HG02642 (cell line): ENCODE data around the gene SRM.
"Not testable (repeated sequence)": the region's sequence is repeated elsewhere in the genome, so short reads cannot be mapped to it uniquely, and the experiment has no call there.

Experiments used
- ATAC-seq: cut with Tn5 transposase; IDR thresholded peaks from one replicate; pipeline ENCODE4 v1.9.1; 2021; ENCODE audit warnings: mild to moderate bottlenecking; ENCODE audit not compliant: unreplicated experiment, poor library complexity

The SRM gene

GRCh38 chr1:11059968-11060830 lies at the start of gene SRM:
Gene SRM (minus strand): TSS chr1:11060018. CDS start chr1:11059943, 75 bp downstream.
- peak; percentile 90 for ATAC-seq

- no peak for ATAC-seq
Measured at GRCh38 chr1:11109047-11109760, 49.4 kb upstream of the SRM start.

- no peak for ATAC-seq
Measured at GRCh38 chr1:11107599-11107998, 47.8 kb upstream of the SRM start.

GRCh38 chr1:11105586-11105985 lies 45.8 kb upstream of the SRM start:
- ATAC-seq = no peak

GRCh38 chr1:11101347-11101746 lies 41.5 kb upstream of the SRM start:
- ATAC-seq = no peak

- ATAC-seq = not testable (repeated sequence)
Measured at GRCh38 chr1:11100806-11101205, 41.0 kb upstream of the SRM start.

GRCh38 chr1:11100149-11100493 lies 40.3 kb upstream of the SRM start:
- no peak for ATAC-seq

- peak; percentile 95 for ATAC-seq
Measured at GRCh38 chr1:11099310-11100148, 39.7 kb upstream of the SRM start, which contains the start of gene EXOSC10. Gene EXOSC10 (minus strand): TSS chr1:11099869. CDS start chr1:11099831, 38 bp downstream.

GRCh38 chr1:11098931-11099309 lies 39.1 kb upstream of the SRM start:
- ATAC-seq = no peak

GRCh38 chr1:11083784-11084183 lies 24.0 kb upstream of the SRM start:
- not testable (repeated sequence) for ATAC-seq

- no peak for ATAC-seq
Measured at GRCh38 chr1:11080931-11081330, 21.1 kb upstream of the SRM start.

- no peak for ATAC-seq
Measured at GRCh38 chr1:11078631-11079030, 18.8 kb upstream of the SRM start.

GRCh38 chr1:11073398-11073797 lies 13.6 kb upstream of the SRM start:
- ATAC-seq = not testable (repeated sequence)

- no peak for ATAC-seq
Measured at GRCh38 chr1:11072216-11072917, 12.5 kb upstream of the SRM start.

- no peak for ATAC-seq
Measured at GRCh38 chr1:11071463-11072215, 11.8 kb upstream of the SRM start.

- ATAC-seq = no peak
Measured at GRCh38 chr1:11070876-11071275, 11.1 kb upstream of the SRM start.

- no peak for ATAC-seq
Measured at GRCh38 chr1:11068600-11069473, 9.0 kb upstream of the SRM start.
